HepG2 (cell line): Measurements from ENCODE around the gene TMEM252. TPM values are rescaled to one million over a fixed set of nuclear protein-coding genes. Genes with fewer than 3 reads are reported as not detected.

Experiments
- ATRX ChIP-seq: sonication (generic); formaldehyde crosslinking; IDR thresholded peaks from 2 replicates; pipeline ENCODE4 v1.4.0; 2020; ENCODE audit warnings: missing genetic modification reagents, borderline replicate concordance
- CTCF ChIP-seq: sonication (generic); formaldehyde crosslinking; IDR thresholded peaks from 2 replicates; pipeline ENCODE4 v1.5.0; 2020; ENCODE audit warnings: mild to moderate bottlenecking, missing genetic modification reagents, moderate library complexity
- FLYWCH1 ChIP-seq: sonication (generic); formaldehyde crosslinking; IDR thresholded peaks from 2 replicates; pipeline ENCODE4 v1.8.1; 2023; ENCODE audit warnings: mild to moderate bottlenecking, missing genetic modification reagents
- GABPA ChIP-seq, 2 experiments: IDR thresholded peaks; 2 replicates each; pipeline ENCODE4 v1.6.1; 2011 to 2016; ENCODE audit warnings: low read depth in 2 of 2, low read length in 1 of 2, missing biosample characterization in 1 of 2, missing genetic modification characterization in 1 of 2
- LBX2 ChIP-seq: sonication (generic); formaldehyde crosslinking; IDR thresholded peaks from 2 replicates; pipeline ENCODE4 v1.5.0; 2020; ENCODE audit warnings: missing genetic modification reagents, mild to moderate bottlenecking, borderline replicate concordance
- MAFG ChIP-seq: sonication (generic); formaldehyde crosslinking; IDR thresholded peaks from 2 replicates; pipeline ENCODE4 v1.5.1; 2020; ENCODE audit warnings: mild to moderate bottlenecking, missing genetic modification reagents
- MIXL1 ChIP-seq: IDR thresholded peaks from 2 replicates; pipeline ENCODE4 v1.6.1; 2016
- MXI1 ChIP-seq: IDR thresholded peaks from 3 replicates; pipeline ENCODE4 v1.6.1; 2012; ENCODE audit warnings: low read depth, low read length, inconsistent platforms, borderline replicate concordance
- NCOR1 ChIP-seq: fragments of 200-600 bp; sonication (generic); IDR thresholded peaks from 2 replicates; pipeline ENCODE4 v1.7.0; 2017; ENCODE audit warnings: antibody characterized with exemption, low read length, borderline replicate concordance
- NRL ChIP-seq: sonication (generic); formaldehyde crosslinking; IDR thresholded peaks from 2 replicates; pipeline ENCODE4 v1.5.0; 2020; ENCODE audit warnings: missing genetic modification reagents, mild to moderate bottlenecking, moderate library complexity, borderline replicate concordance
- RFX1 ChIP-seq: fragments of 450-650 bp; IDR thresholded peaks from 2 replicates; pipeline ENCODE4 v1.6.1; 2017
- SAP130 ChIP-seq: IDR thresholded peaks from 2 replicates; pipeline ENCODE4 v1.6.1; 2016; ENCODE audit warnings: low read depth
- SMARCC2 ChIP-seq: fragments of 450-650 bp; IDR thresholded peaks from 2 replicates; pipeline ENCODE4 v1.6.1; 2017; ENCODE audit warnings: antibody characterized with exemption, mild to moderate bottlenecking
- TBL1XR1 ChIP-seq: fragments of 150-350 bp; IDR thresholded peaks from 2 replicates; pipeline ENCODE4 v1.6.1; 2014; ENCODE audit warnings: borderline replicate concordance, low read length; ENCODE audit not compliant: partially characterized antibody
- TRAFD1 ChIP-seq: sonication (generic); formaldehyde crosslinking; IDR thresholded peaks from 2 replicates; pipeline ENCODE4 v1.5.1; 2020; ENCODE audit warnings: missing genetic modification reagents, mild to moderate bottlenecking, borderline replicate concordance
- ZBTB3 ChIP-seq: sonication (generic); formaldehyde crosslinking; IDR thresholded peaks from 2 replicates; pipeline ENCODE4 v1.4.0; 2020; ENCODE audit warnings: low read depth, mild to moderate bottlenecking, moderate library complexity, missing genetic modification reagents, borderline replicate concordance
- ZNF343 ChIP-seq: sonication (generic); formaldehyde crosslinking; IDR thresholded peaks from 2 replicates; pipeline ENCODE4 v1.4.0; 2020; ENCODE audit warnings: mild to moderate bottlenecking, missing genetic modification reagents
- ZNF382 ChIP-seq: sonication (generic); formaldehyde crosslinking; IDR thresholded peaks from 2 replicates; pipeline ENCODE4 v1.5.0; 2020; ENCODE audit warnings: missing genetic modification reagents, mild to moderate bottlenecking, borderline replicate concordance
- ZNF576 ChIP-seq: sonication (generic); formaldehyde crosslinking; IDR thresholded peaks from 2 replicates; pipeline ENCODE4 v1.4.0; 2020; ENCODE audit warnings: mild to moderate bottlenecking, missing genetic modification reagents
- ZNF770 ChIP-seq: sonication (generic); formaldehyde crosslinking; IDR thresholded peaks from 2 replicates; pipeline ENCODE4 v1.5.0; 2020; ENCODE audit warnings: mild to moderate bottlenecking, missing genetic modification reagents
- ZNF773 ChIP-seq: sonication (generic); formaldehyde crosslinking; IDR thresholded peaks from 2 replicates; pipeline ENCODE4 v1.4.0; 2020; ENCODE audit warnings: missing genetic modification reagents, borderline replicate concordance
- polyA plus RNA-seq, 8 experiments: library from polyadenylated mRNA; depleted of rRNA in 3 of 8; stranded (reverse) in 7 of 8; unstranded in 1 of 8; fragments of >200 nt; fragmentation: Illumina TruSeq in 4 of 8; extraction: Trizol in 4 of 8; gene quantifications; 2 replicates each; pipeline versions ENCODE4 v1.2.1 to v1.2.3, GENCODE V29; 2011 to 2016; ENCODE audit warnings: low read depth in 4 of 8, missing spikeins in 1 of 8, mixed read lengths in 1 of 8; ENCODE audit not compliant: insufficient read depth in 1 of 8
- total RNA-seq, 5 experiments: library from RNA; depleted of rRNA; stranded (reverse); fragments of >200 nt; fragmentation: Illumina TruSeq; extraction: Trizol; gene quantifications; 2 replicates each; pipeline ENCODE4 v1.2.3, GENCODE V29; 2016; ENCODE audit warnings: low read depth in 1 of 5

The TMEM252 gene
- total and polyA plus RNA-seq, 2 of the 13 experiments (the other 11 are each of a cell fraction or from before 2014, with no cell fraction given): not detected

- TF ChIP-seq TRAFD1 (no peak), ZNF770 (CRISPR knock-in tag) (no peak), GABPA (IDR thresholded peaks at IDR 0.05; ENCODE audit: low read depth, low read length) (peak; percentile 33; the same call in 1 of the 2 replicates), GABPA (CRISPR knock-in tag; IDR thresholded peaks at IDR 0.05; ENCODE audit: low read depth) (peak; percentile 83), NCOR1 (peak; percentile 51; the same call in 1 of the 2 replicates), ZNF773 (CRISPR knock-in tag) (no peak), LBX2 (CRISPR knock-in tag) (no peak), MAFG (CRISPR knock-in tag) (no peak), ATRX (CRISPR knock-in tag) (no peak), SMARCC2 (no peak), FLYWCH1 (CRISPR knock-in tag) (no peak), RFX1 (peak; percentile 81), MXI1 (peak; percentile 36; the same call in 1 of the 3 replicates), ZNF576 (CRISPR knock-in tag) (no peak), ZNF382 (CRISPR knock-in tag) (no peak), CTCF (peak; percentile 51), NRL (CRISPR knock-in tag) (no peak), SAP130 (peak; percentile 60; the same call in 1 of the 2 replicates), ZNF343 (CRISPR knock-in tag) (no peak), TBL1XR1 (peak; percentile 60), MIXL1 (peak; percentile 62; the same call in 1 of the 2 replicates), ZBTB3 (CRISPR knock-in tag) (no peak)
These were observed 10.1 kb downstream of the TMEM252 start (continued) for GRCh38 chr9:68530618-68531017.
